GM12878 (cell line): ENCODE measurements around the gene NT5DC3. TPM values are rescaled to one million over a fixed set of nuclear protein-coding genes. Genes with fewer than 3 reads are reported as not detected.

Experiments
- ATAC-seq: fragments of 200-7000 bp; cut with Tn5 transposase; 3 replicates; pipeline ENCODE4 v1.9.1; 2020; ENCODE audit warnings: mild to moderate bottlenecking, moderate library complexity
- BruUV-seq: library from RNA; stranded (reverse); fragments of 400-500 nt; replicated peaks from 2 replicates; lab custom pipeline; 2021; lab: Mats Ljungman, UMichigan
- CTCF ChIA-PET: fragments of 300-600 bp; sonication (Branson Sonifier 250); formaldehyde crosslinking; extraction: SDS; loops from one replicate; lab custom pipeline; 2021; ENCODE audit warnings: inconsistent platforms; lab: Yijun Ruan, JAX
- POLR2A ChIA-PET: fragments of 350-600 bp; formaldehyde crosslinking; extraction: SDS; loops from one replicate; lab custom pipeline; 2021; ENCODE audit warnings: inconsistent platforms; lab: Charles Lee
- RAD21 ChIA-PET: fragments of 300-600 bp; sonication (Branson Sonifier 250); formaldehyde crosslinking; loops from one replicate; lab custom pipeline; 2023; ENCODE audit warnings: antibody characterized with exemption; ENCODE audit not compliant: unreplicated experiment; lab: Charles Lee
- SMC1A ChIA-PET: fragments of 300-600 bp; sonication (Branson Sonifier 250); formaldehyde crosslinking; loops from one replicate; lab custom pipeline; 2023; ENCODE audit not compliant: unreplicated experiment, uncharacterized antibody; lab: Charles Lee
- DNase-seq: peaks from one replicate; pipeline ENCODE4 v3.0.0-alpha.2; 2011; ENCODE audit warnings: low read depth, low spot score
- FAIRE-seq: peaks from 3 replicates; lab custom pipeline; 2011; peaks lifted over from hg19 to GRCh38; lab: Jason Lieb, UNC
- H2AFZ ChIP-seq: 2 replicates; pipeline ENCODE4 v1.6.0; 2011; ENCODE audit warnings: low read depth, low read length, control low read depth; ENCODE audit not compliant: control insufficient read depth
- H3K27ac ChIP-seq: 2 replicates; pipeline ENCODE4 v1.5.1; 2011; ENCODE audit warnings: control low read depth; ENCODE audit not compliant: control insufficient read depth, insufficient read depth
- H3K27me3 ChIP-seq, 2 experiments: replicated peaks in 1 of 2; 2 replicates each; pipeline versions ENCODE4 v1.6.0 to v1.6.1; 2011; ENCODE audit warnings: low read length in 1 of 2; ENCODE audit not compliant: control insufficient read depth in 2 of 2, insufficient read depth in 2 of 2
- H3K36me3 ChIP-seq, 2 experiments: 2 replicates each; pipeline ENCODE4 v1.5.1; 2011; ENCODE audit warnings: low read length in 1 of 2; ENCODE audit not compliant: control insufficient read depth in 2 of 2, insufficient read depth in 2 of 2
- H3K4me1 ChIP-seq: 2 replicates; pipeline ENCODE4 v1.6.1; 2011; ENCODE audit warnings: mild to moderate bottlenecking, low read length, moderate library complexity, mixed read lengths; ENCODE audit not compliant: control insufficient read depth, insufficient read depth
- H3K4me2 ChIP-seq: 2 replicates; pipeline ENCODE4 v1.6.0; 2011; ENCODE audit warnings: control low read depth; ENCODE audit not compliant: control insufficient read depth, insufficient read depth
- H3K4me3 ChIP-seq: fragments of 200-600 bp; sonication (generic); 2 replicates; pipeline ENCODE4 v1.5.1; 2016
- H3K79me2 ChIP-seq: 2 replicates; pipeline ENCODE4 v1.6.0; 2011; ENCODE audit warnings: low read length; ENCODE audit not compliant: control insufficient read depth, insufficient read depth
- H3K9ac ChIP-seq: 2 replicates; pipeline ENCODE4 v1.8.0; 2011; ENCODE audit warnings: low read length, control low read depth, mixed read lengths; ENCODE audit not compliant: control insufficient read depth, insufficient read depth
- H3K9me3 ChIP-seq: replicated peaks from 3 replicates; pipeline ENCODE4 v1.5.1; 2011; ENCODE audit warnings: mild to moderate bottlenecking, low read length; ENCODE audit not compliant: control insufficient read depth, insufficient read depth
- H4K20me1 ChIP-seq: 2 replicates; pipeline ENCODE4 v1.6.0; 2011; ENCODE audit not compliant: control insufficient read depth, insufficient read depth
- ATF7 ChIP-seq: fragments of 450-650 bp; IDR thresholded peaks from 2 replicates; pipeline ENCODE4 v1.6.1; 2016; ENCODE audit warnings: low read depth, mild to moderate bottlenecking
- BRCA1 ChIP-seq: IDR thresholded peaks from 2 replicates; pipeline ENCODE4 v1.6.1; 2011; ENCODE audit warnings: low read depth, low read length, improper control_type of control experiment
- EGR1 ChIP-seq, 2 experiments: IDR thresholded peaks; 1 replicate in 1 of 2; 2 replicates in 1 of 2; pipeline ENCODE4 v1.6.1; 2011 to 2012; ENCODE audit warnings: low read depth in 2 of 2, low read length in 2 of 2, borderline replicate concordance in 1 of 2, mild to moderate bottlenecking in 1 of 2, moderate library complexity in 1 of 2
- GATAD2B ChIP-seq: fragments of 450-650 bp; conservative IDR thresholded peaks from 2 replicates; pipeline ENCODE4 v1.6.1; 2017; ENCODE audit warnings: low read depth, mild to moderate bottlenecking, moderate library complexity
- KLF5 ChIP-seq: fragments of 450-650 bp; IDR thresholded peaks from 2 replicates; pipeline ENCODE4 v1.6.1; 2014; ENCODE audit warnings: mild to moderate bottlenecking; ENCODE audit not compliant: partially characterized antibody
- MEF2B ChIP-seq: fragments of 450-650 bp; IDR thresholded peaks from 2 replicates; pipeline ENCODE4 v1.6.1; 2018; ENCODE audit warnings: mild to moderate bottlenecking, moderate library complexity; ENCODE audit not compliant: partially characterized antibody, poor library complexity, severe bottlenecking
- POU2F2 ChIP-seq: IDR thresholded peaks from 3 replicates; pipeline ENCODE4 v1.6.1; 2011; ENCODE audit warnings: low read depth, mild to moderate bottlenecking, low read length, borderline replicate concordance
- RB1 ChIP-seq: fragments of 450-650 bp; formaldehyde crosslinking; IDR thresholded peaks from 2 replicates; pipeline ENCODE4 v1.6.1; 2017; ENCODE audit warnings: mild to moderate bottlenecking, borderline replicate concordance
- SIX5 ChIP-seq: IDR thresholded peaks from 2 replicates; pipeline ENCODE4 v1.6.1; 2011; ENCODE audit warnings: mild to moderate bottlenecking, low read depth, low read length, moderate library complexity; ENCODE audit not compliant: severe bottlenecking
- SMAD1 ChIP-seq: fragments of 450-650 bp; IDR thresholded peaks from 2 replicates; pipeline ENCODE4 v1.6.1; 2018; ENCODE audit warnings: mild to moderate bottlenecking, low read depth; ENCODE audit not compliant: partially characterized antibody
- SPI1 ChIP-seq: IDR thresholded peaks from 2 replicates; pipeline ENCODE4 v1.6.1; 2011; ENCODE audit warnings: low read depth, mild to moderate bottlenecking, low read length, moderate library complexity, borderline replicate concordance; ENCODE audit not compliant: insufficient read depth
- USF1 ChIP-seq: IDR thresholded peaks from 2 replicates; pipeline ENCODE4 v1.6.1; 2011; ENCODE audit warnings: borderline replicate concordance, low read depth, mild to moderate bottlenecking, moderate library complexity, mixed read lengths, low read length; ENCODE audit not compliant: insufficient read depth; ENCODE audit errors: extremely low read length
- USF2 ChIP-seq: IDR thresholded peaks from 2 replicates; pipeline ENCODE4 v1.6.1; 2011; ENCODE audit warnings: low read depth, low read length, improper control_type of control experiment, borderline replicate concordance
- ZNF274 ChIP-seq: IDR thresholded peaks from one replicate; pipeline ENCODE4 v1.8.0; 2011; ENCODE audit not compliant: insufficient read length, insufficient read depth
- ZNF384 ChIP-seq: IDR thresholded peaks from 2 replicates; pipeline ENCODE4 v1.6.1; 2012; ENCODE audit warnings: low read depth, mild to moderate bottlenecking, low read length, improper control_type of control experiment, borderline replicate concordance
- WGBS: methylation state at CpG from one replicate; pipeline ENCODE4 v1.1.6; 2016; ENCODE audit warnings: low lambda C conversion rate; ENCODE audit not compliant: insufficient replicate concordance, insufficient coverage; ENCODE audit errors: missing lambda C conversion rate; 5-methylcytosine and 5-hydroxymethylcytosine counted together
- in situ Hi-C: fragments of 300-500 bp; cut with MboI; formaldehyde crosslinking; loops from 9 replicates; pipeline ENCODE4 v1.14.3; 2018; ENCODE audit warnings: mixed read lengths
- intact Hi-C: fragments of 100-400 bp; cut with micrococcal nuclease; formaldehyde crosslinking; loops from one replicate; pipeline ENCODE4 v1.14.2; 2022; ENCODE audit not compliant: unreplicated experiment
- polyA plus RNA-seq, 11 experiments: library from polyadenylated mRNA; depleted of rRNA in 4 of 11; unstranded in 6 of 11; stranded (reverse) in 5 of 11; fragments of >200 nt; fragmentation: Nextera tagmentation in 4 of 11; fragmentation: Illumina TruSeq in 1 of 11; extraction: Ambion mirVana in 4 of 11; extraction: Trizol in 1 of 11; gene quantifications; 1 replicate in 1 of 11; 2 replicates in 10 of 11; pipeline versions ENCODE4 v1.2.1 to v1.2.3, GENCODE V29; 2011 to 2016; ENCODE audit warnings: inconsistent platforms in 2 of 11, missing spikeins in 2 of 11, low read depth in 1 of 11
- total RNA-seq, 4 experiments: library from RNA; depleted of rRNA in 3 of 4; stranded (reverse); fragments of >200 nt in 3 of 4; fragmentation: Illumina TruSeq in 1 of 4; extraction: Trizol in 1 of 4; gene quantifications; 2 replicates each; pipeline versions ENCODE4 v1.2.1 to v1.2.3, GENCODE V29; 2013 to 2021
- TF ChIP-seq, protein P1 (sequence below): fragments of 150-350 bp; IDR thresholded peaks from 2 replicates; pipeline ENCODE4 v1.6.1; 2014; ENCODE audit warnings: mild to moderate bottlenecking, low read depth, low read length

The NT5DC3 gene
- total and polyA plus RNA-seq, 10 of the 15 experiments (the other 5 are each of a cell fraction or from before 2014, with no cell fraction given), result 2.0 to 12.4 (median 5.9) TPM

GRCh38 chr12:103838254-103838914 lies 2.6 kb downstream of the NT5DC3 start:
- Histone ChIP-seq H3K36me3 (no peaks in the 10 kb centered on the region), H3K9me3 (no peaks in the 10 kb centered on the region), H3K27ac (no peak overlapping the region), H4K20me1 (no peaks in the 10 kb centered on the region), H2AFZ (no peak overlapping the region), H3K27me3 (no peaks in the 10 kb centered on the region), H3K4me1 (peaks cover 8% of the 10 kb centered on the region), H3K4me3 (no peak overlapping the region), H3K4me2 (no peak overlapping the region), H3K9ac (no peak overlapping the region), H3K79me2 (peaks cover 4% of the 10 kb centered on the region; the same call in 1 of the 2 replicates)
- intact Hi-C loops (no loop called here), in situ Hi-C loops (no loop called here)
- 100% methylated on average over 1 of the region's 1 CpG for WGBS
- DNase-seq, result no peak
- POLR2A ChIA-PET, result no interaction called here
- BruUV-seq, result no TSS peak
- TF ChIP-seq POU2F2, result no peak
- TF ChIP-seq EGR1 (IDR thresholded peaks at IDR 0.05; ENCODE audit: borderline replicate concordance in 1 of 2, low read depth in 2 of 2, low read length in 2 of 2), result no peak
- TF ChIP-seq KLF5, result no peak
- TF ChIP-seq SMAD1, result no peak
- TF ChIP-seq ZNF274, result no peak
- TF ChIP-seq SIX5, result no peak
- no peak for TF ChIP-seq ATF7
- no peak for TF ChIP-seq BRCA1
- TF ChIP-seq ZNF384, result no peak
- no peak for TF ChIP-seq USF1
- TF ChIP-seq GATAD2B, result no peak
- TF ChIP-seq, protein P1, sequence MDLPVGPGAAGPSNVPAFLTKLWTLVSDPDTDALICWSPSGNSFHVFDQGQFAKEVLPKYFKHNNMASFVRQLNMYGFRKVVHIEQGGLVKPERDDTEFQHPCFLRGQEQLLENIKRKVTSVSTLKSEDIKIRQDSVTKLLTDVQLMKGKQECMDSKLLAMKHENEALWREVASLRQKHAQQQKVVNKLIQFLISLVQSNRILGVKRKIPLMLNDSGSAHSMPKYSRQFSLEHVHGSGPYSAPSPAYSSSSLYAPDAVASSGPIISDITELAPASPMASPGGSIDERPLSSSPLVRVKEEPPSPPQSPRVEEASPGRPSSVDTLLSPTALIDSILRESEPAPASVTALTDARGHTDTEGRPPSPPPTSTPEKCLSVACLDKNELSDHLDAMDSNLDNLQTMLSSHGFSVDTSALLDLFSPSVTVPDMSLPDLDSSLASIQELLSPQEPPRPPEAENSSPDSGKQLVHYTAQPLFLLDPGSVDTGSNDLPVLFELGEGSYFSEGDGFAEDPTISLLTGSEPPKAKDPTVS, result no peak
- TF ChIP-seq MEF2B, result no peak
- no peak for TF ChIP-seq USF2
- no peak for TF ChIP-seq SPI1
- no peak for TF ChIP-seq RB1
- CTCF ChIA-PET, result no interaction called here
- no peak for ATAC-seq
- FAIRE-seq, result no peak
- RAD21 ChIA-PET, result interaction anchor here (0.6 kb wide), 1 partner anchor 16 kb away, joined by 3 read pairs; no protein-coding TSS in a partner anchor
- SMC1A ChIA-PET, result no interaction called here
